ENCODE data around the gene GRAMD4.

The GRAMD4 gene

GRCh38 chr22:46672731-46673130 is 52.5 kb downstream of the GRAMD4 start:
- Histone ChIP-seq H3K79me2 (ENCODE audit: low read length) (no peaks in the 10 kb centered on the region), H3F3A (ENCODE audit: insufficient read depth, low read length) (no peaks in the 10 kb centered on the region), H3K4me3 (ENCODE audit: low read length) (no peak overlapping the region), H3K9me2 (replicated peaks; ENCODE audit: insufficient read depth, low read length) (no peaks in the 10 kb centered on the region), H3K4me2 (ENCODE audit: low read depth, low read length) (no peak overlapping the region), H4K20me1 (ENCODE audit: insufficient read depth, low read length) (no peaks in the 10 kb centered on the region), H3K9me3 (replicated peaks; ENCODE audit: insufficient read depth, low read length) (no peaks in the 10 kb centered on the region), H2AFZ (ENCODE audit: low read length) (no peak overlapping the region), H3K27me3 (replicated peaks; ENCODE audit: insufficient read depth, low read length) (no peaks in the 10 kb centered on the region), H3K9ac (ENCODE audit: low read length) (no peak overlapping the region), H3K4me1 (ENCODE audit: low read length) (no peaks in the 10 kb centered on the region), H3K27ac (ENCODE audit: low read length) (no peak overlapping the region), H3K36me3 (replicated peaks; ENCODE audit: insufficient read depth, low read length) (no peaks in the 10 kb centered on the region)
- no peak for TF ChIP-seq CTCF (IDR thresholded peaks at IDR 0.05; ENCODE audit: low read length)
- no peak for TF ChIP-seq EZH2 (optimal IDR thresholded peaks at IDR 0.05; ENCODE audit: low read depth, low read length)
- TF ChIP-seq EZH2phosphoT487 (IDR thresholded peaks at IDR 0.05; ENCODE audit: low read length): no peak
- DNase-seq: no peak

- H3K4me2 ChIP-seq (ENCODE audit: low read depth, low read length): no peak overlapping the region
- TF ChIP-seq CTCF (IDR thresholded peaks at IDR 0.05; ENCODE audit: low read length) (no peak), EZH2 (optimal IDR thresholded peaks at IDR 0.05; ENCODE audit: low read depth, low read length) (no peak), EZH2phosphoT487 (IDR thresholded peaks at IDR 0.05; ENCODE audit: low read length) (no peak)
- no peaks in the 10 kb centered on the region for H3K27me3 ChIP-seq (replicated peaks; ENCODE audit: insufficient read depth, low read length)
- no peak overlapping the region for H2AFZ ChIP-seq (ENCODE audit: low read length)
- H3K9ac ChIP-seq (ENCODE audit: low read length): no peak overlapping the region
- no peaks in the 10 kb centered on the region for H4K20me1 ChIP-seq (ENCODE audit: insufficient read depth, low read length)
- no peak for DNase-seq
- no peaks in the 10 kb centered on the region for H3K79me2 ChIP-seq (ENCODE audit: low read length)
- no peaks in the 10 kb centered on the region for H3K9me2 ChIP-seq (replicated peaks; ENCODE audit: insufficient read depth, low read length)
- H3F3A ChIP-seq (ENCODE audit: insufficient read depth, low read length): no peaks in the 10 kb centered on the region
- H3K4me1 ChIP-seq (ENCODE audit: low read length): no peaks in the 10 kb centered on the region
- H3K27ac ChIP-seq (ENCODE audit: low read length): no peak overlapping the region
- no peak overlapping the region for H3K4me3 ChIP-seq (ENCODE audit: low read length)
- no peaks in the 10 kb centered on the region for H3K9me3 ChIP-seq (replicated peaks; ENCODE audit: insufficient read depth, low read length)
- no peaks in the 10 kb centered on the region for H3K36me3 ChIP-seq (replicated peaks; ENCODE audit: insufficient read depth, low read length)
Measured at GRCh38 chr22:46673205-46673604, 53.0 kb downstream of the GRAMD4 start.

- Histone ChIP-seq H3K4me1 (ENCODE audit: low read length) (no peaks in the 10 kb centered on the region), H3K4me2 (ENCODE audit: low read depth, low read length) (no peak overlapping the region), H3K27me3 (replicated peaks; ENCODE audit: insufficient read depth, low read length) (no peaks in the 10 kb centered on the region), H2AFZ (ENCODE audit: low read length) (no peak overlapping the region), H3K79me2 (ENCODE audit: low read length) (no peaks in the 10 kb centered on the region), H3K36me3 (replicated peaks; ENCODE audit: insufficient read depth, low read length) (no peaks in the 10 kb centered on the region), H3K9me3 (replicated peaks; ENCODE audit: insufficient read depth, low read length) (no peaks in the 10 kb centered on the region), H3K9ac (ENCODE audit: low read length) (no peak overlapping the region), H3K4me3 (ENCODE audit: low read length) (no peak overlapping the region), H3F3A (ENCODE audit: insufficient read depth, low read length) (no peaks in the 10 kb centered on the region), H3K27ac (ENCODE audit: low read length) (no peak overlapping the region), H4K20me1 (ENCODE audit: insufficient read depth, low read length) (no peaks in the 10 kb centered on the region), H3K9me2 (replicated peaks; ENCODE audit: insufficient read depth, low read length) (no peaks in the 10 kb centered on the region)
- TF ChIP-seq EZH2phosphoT487 (IDR thresholded peaks at IDR 0.05; ENCODE audit: low read length): no peak
- TF ChIP-seq EZH2 (optimal IDR thresholded peaks at IDR 0.05; ENCODE audit: low read depth, low read length): no peak
- no peak for TF ChIP-seq CTCF (IDR thresholded peaks at IDR 0.05; ENCODE audit: low read length)
- DNase-seq: no peak
Measured at GRCh38 chr22:46673662-46674236, 53.6 kb downstream of the GRAMD4 start.

Measured in MM.1S (cell line).